HG02759 (cell line): ENCODE measurements around the gene DCAF8L2.
"Not testable (repeated sequence)": the region's sequence is repeated elsewhere in the genome, so short reads cannot be mapped to it uniquely, and the experiment has no call there.

Experiments used
- ATAC-seq: cut with Tn5 transposase; IDR thresholded peaks from one replicate; pipeline ENCODE4 v1.9.1; 2021; ENCODE audit warnings: mild to moderate bottlenecking, moderate library complexity; ENCODE audit not compliant: unreplicated experiment

The DCAF8L2 gene

GRCh38 chrX:27590044-27590443 lies at the start of gene DCAF8L2:
Gene DCAF8L2 (plus strand): TSS chrX:27590344. CDS start chrX:27746896, 156,552 bp downstream.
- ATAC-seq = no peak

- ATAC-seq = not testable (repeated sequence)
These were observed 49.0 kb upstream of the DCAF8L2 start for GRCh38 chrX:27541161-27541560.

- no peak for ATAC-seq
These were observed 41.5 kb upstream of the DCAF8L2 start for GRCh38 chrX:27548624-27549023.

- ATAC-seq = no peak
These were observed 40.5 kb upstream of the DCAF8L2 start for GRCh38 chrX:27549688-27550087.

DNA sequence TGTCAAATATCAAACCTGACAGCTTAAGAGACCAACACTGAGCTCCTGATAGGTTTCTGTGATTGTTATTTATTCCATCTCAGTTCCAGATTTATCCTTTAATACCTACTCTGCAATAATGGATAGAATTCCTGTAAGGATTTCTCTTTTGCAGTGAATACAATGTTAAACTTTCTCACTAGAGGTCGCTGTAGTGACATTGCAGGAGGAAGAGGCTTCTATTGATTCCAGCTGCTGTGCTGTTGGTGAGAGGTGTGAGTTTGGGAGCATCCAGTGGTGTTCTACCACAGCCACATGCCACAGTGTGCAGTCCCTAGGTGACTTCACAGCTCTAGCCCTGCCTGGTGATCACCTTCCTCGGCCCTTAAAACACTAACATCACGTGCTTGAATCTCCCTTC lies 34.6 kb upstream of the DCAF8L2 start:
- ATAC-seq = no peak

DNA sequence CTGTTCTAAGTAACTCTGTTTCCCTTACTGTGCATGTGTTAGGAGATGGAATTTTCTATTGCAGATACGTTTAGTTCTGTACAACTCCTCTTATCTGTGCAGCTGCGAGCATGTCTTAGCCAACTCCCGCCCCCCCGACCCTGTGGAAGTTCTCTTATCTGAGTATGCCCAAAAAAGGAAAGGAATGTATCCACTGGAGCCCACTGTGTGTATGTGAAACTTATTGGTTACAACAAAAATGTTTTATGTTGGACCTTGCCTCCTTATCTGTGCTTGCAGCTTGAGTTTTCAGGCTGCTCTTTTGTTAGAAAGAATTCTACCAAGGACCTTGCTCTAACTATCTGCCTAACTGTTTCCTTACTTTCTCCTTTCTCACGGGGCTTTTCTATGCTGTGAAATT lies 24.2 kb upstream of the DCAF8L2 start:
- ATAC-seq = no peak

DNA sequence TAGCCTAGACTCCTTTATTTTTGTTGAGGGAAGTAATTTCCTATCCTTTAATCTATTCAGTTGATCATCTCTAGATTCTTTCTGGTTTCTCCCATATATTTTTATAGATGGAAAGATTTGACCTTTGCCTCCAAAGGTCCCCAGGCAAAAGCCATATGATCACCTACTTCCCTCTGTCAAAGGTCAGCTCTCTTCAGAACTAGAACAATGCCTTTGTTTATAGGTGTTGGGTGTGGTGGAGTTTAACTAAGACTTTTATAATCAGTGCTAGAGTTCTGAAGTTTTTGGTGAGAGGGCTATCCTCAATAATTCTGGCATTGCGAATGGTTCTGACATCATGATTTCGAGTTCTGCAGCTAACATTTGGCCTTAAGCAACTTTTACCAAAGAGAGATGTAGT lies 19.0 kb upstream of the DCAF8L2 start:
- ATAC-seq = no peak

DNA sequence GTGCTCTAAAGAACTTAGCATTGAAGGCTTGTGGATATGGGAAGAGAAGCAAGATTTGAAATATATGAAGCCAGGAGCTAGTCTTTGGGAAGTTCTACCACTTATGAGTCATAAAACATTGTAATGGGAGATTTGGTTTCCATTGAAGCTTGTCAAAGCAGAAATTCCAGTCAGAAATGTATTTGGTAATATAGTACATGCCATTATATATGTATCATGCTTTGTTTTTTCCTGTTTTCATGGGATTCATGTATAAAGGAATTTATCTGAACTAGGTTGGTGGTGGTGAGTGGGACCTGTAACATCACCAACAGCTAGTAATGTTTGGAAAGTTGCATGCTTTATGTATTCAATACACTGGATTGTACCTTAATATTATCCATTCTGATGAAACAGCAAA lies 14.6 kb upstream of the DCAF8L2 start:
- no peak for ATAC-seq

- no peak for ATAC-seq
These were observed 6.2 kb upstream of the DCAF8L2 start for GRCh38 chrX:27583976-27584375.

- no peak for ATAC-seq
These were observed 1.8 kb downstream of the DCAF8L2 start for GRCh38 chrX:27591938-27592337.

GRCh38 chrX:27597508-27597907 lies 7.4 kb downstream of the DCAF8L2 start:
- ATAC-seq = no peak

GRCh38 chrX:27598312-27598711 lies 8.2 kb downstream of the DCAF8L2 start:
- ATAC-seq = no peak

DNA sequence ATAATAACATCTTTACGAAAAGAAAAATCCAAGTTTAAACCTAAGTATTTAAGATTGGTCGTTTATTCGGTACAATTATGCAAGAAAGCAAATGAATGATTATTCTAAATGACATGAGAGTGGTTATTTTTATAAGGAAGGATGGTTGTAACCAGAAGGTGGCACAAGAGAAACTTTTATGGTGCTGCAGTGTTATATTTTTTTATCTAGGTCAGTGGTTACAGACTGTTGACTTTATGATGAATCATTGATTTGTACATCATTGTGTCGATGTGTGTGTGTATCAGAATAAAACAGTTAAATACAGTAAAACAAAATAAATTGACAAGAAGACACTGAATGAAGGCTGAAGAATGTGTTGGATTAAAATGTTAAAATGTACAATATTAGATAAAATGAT lies 9.8 kb downstream of the DCAF8L2 start:
- ATAC-seq = no peak

DNA sequence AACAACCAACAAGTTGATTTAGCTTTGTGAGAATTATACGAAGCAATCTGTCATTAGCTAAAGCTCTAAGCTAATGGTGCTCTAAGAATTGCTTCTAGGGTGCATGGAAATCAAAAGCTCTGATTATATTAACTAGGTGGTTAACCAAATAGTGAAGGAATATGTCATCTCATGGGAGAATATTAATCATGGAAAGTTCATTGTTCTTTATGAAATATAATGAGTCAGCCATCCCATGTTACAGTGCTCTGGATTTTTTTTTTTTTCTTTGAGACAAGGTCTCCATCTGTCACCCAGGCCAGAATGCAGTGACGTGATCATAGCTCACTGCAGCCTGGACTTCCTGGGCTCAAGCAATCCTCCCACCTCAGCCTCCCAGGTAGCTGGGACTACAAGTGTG lies 10.5 kb downstream of the DCAF8L2 start:
- no peak for ATAC-seq

DNA sequence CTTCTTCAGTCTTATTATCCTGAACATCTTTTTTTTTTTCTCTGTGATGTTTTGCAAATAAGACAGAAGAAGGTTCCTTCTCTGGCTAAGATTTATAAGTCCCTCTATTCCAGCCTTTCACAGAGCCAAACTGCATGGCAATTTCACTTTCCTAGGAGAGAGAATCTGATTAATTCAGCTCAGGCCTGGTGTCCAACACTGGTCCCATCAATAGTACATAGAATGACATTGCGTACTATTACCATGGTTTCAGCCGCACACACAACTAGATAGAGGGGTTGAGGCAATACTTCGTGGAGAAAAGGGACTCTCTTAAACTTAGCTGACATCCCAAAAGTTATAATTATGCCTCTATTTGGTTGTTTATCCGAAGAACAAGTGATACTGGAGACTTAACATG lies 18.5 kb downstream of the DCAF8L2 start:
- no peak for ATAC-seq

DNA sequence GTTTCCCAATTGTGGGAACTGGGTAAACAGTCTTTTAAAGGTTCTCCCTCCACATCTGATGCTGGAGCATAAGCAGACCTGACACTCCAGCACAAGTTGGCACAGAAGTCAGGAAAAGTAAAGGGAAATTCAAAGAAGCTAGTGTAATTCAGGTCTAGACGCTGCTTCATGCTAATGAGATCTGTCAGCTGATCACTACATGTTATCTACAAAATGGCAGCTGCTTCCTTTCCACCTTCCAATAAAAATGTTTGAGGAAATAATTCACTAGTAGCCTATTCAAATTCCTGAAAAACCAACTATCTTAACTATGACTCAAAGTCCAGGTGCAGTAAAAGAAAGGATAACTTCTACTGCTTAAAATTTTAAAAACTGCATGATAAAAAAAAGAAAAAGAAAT lies 29.3 kb downstream of the DCAF8L2 start:
- no peak for ATAC-seq

GRCh38 chrX:27619975-27620374 lies 29.8 kb downstream of the DCAF8L2 start:
- no peak for ATAC-seq

DNA sequence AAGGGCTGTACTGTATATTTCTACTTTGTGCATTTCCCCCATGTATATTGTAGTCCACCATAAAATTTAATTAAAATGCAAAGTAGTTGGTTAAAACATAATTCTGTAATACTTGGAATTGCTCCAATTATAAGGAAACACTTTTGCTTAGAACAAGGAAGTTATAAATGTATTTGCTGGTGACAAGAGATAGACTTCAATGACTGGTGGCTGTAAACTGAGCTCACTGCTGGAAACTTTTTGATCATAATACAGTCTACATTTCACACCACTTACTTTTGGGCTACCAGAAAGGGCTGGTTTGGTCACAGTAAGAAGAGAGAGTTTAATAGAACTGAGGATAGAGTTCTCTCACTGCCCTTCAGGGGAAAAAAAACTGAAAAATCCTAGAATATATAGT lies 32.7 kb downstream of the DCAF8L2 start:
- no peak for ATAC-seq

DNA sequence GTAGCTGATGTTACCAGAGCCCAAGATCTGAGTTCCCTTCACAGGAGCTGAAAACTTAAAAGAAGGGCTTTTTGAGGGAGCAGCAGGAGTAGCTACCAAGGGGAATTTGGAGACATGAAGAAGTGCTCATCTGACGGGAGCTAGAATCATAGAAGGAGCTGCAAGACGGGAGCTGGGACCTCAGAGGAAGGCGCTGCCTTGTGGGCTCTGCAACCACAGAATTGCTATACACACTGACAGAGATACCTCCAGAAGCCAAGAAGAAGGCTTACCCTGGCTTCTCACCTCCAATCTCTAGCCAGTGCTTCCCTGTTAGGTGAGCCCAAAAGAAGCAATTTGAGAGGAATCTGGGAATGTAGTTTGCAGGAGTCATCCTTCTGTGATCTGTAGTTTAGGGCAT lies 35.9 kb downstream of the DCAF8L2 start:
- no peak for ATAC-seq

DNA sequence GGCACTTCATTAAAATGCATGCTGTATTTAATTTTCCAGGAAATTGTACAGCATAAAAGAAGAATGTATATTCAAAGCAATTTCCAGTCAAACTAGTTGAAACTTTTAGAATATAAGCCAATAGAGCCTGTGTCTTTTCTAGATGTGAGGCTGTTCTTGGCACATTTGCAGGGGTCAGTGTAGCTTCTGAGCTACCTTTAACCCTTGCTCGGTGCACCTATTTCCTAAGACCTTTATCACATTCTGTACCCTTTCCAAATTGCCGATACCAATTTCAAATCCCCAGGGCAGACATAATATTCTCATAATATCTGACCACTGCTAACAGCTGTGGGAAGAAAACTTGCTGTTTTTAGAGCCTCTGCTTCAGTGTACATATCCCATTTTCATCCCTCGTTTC lies 43.2 kb downstream of the DCAF8L2 start:
- ATAC-seq = no peak

DNA sequence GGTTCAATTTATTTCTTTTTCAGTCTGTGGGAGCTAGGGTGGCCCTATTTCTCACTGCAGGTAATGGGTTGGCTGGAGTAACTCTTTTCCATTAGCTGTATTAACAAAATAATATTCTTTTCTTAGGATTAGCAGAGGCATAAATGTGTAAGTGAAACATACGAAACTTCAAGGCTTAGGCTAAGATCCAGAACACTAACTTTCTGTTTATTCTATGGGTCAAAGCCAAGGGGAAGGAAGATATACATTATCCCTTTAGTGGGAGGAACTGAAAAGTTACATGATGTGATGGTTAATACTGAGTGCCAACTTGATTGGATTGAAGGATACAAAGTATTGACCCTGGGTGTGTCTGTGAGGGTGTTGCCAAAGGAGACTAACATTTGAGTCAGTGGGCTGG lies 66.4 kb downstream of the DCAF8L2 start:
- ATAC-seq = no peak

DNA sequence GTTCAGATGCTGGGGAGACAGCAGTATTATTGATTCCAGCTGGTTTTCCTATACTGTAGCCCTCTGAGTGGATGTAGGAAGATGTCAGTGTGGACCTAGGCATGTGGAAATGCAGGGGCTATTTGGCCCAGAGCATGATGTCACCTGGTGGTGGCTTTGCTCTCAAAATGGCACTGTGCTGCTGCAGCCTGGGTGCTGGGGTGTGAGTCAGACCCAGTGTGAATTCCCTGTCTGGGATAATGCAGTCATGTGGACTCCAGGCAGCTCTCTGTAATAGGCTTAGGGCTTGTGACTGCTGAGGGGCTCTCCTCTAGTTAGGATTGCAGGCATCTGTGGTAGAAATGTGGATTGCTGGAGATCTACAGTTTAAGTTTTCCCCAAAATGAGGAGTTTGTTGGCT lies 70.7 kb downstream of the DCAF8L2 start:
- ATAC-seq = no peak

GRCh38 chrX:27671234-27671633 lies 81.1 kb downstream of the DCAF8L2 start:
- no peak for ATAC-seq

- no peak for ATAC-seq
These were observed 84.3 kb downstream of the DCAF8L2 start for GRCh38 chrX:27674491-27674890.
